ENCODE measurements around the gene ABLIM3.
"Not testable (repeated sequence)": the region's sequence is repeated elsewhere in the genome, so short reads cannot be mapped to it uniquely, and the experiment has no call there.

ABLIM3 gene

GRCh38 chr5:149160291-149160787 lies 19.0 kb downstream of the ABLIM3 start:
- DNase-seq = no peak

DNA sequence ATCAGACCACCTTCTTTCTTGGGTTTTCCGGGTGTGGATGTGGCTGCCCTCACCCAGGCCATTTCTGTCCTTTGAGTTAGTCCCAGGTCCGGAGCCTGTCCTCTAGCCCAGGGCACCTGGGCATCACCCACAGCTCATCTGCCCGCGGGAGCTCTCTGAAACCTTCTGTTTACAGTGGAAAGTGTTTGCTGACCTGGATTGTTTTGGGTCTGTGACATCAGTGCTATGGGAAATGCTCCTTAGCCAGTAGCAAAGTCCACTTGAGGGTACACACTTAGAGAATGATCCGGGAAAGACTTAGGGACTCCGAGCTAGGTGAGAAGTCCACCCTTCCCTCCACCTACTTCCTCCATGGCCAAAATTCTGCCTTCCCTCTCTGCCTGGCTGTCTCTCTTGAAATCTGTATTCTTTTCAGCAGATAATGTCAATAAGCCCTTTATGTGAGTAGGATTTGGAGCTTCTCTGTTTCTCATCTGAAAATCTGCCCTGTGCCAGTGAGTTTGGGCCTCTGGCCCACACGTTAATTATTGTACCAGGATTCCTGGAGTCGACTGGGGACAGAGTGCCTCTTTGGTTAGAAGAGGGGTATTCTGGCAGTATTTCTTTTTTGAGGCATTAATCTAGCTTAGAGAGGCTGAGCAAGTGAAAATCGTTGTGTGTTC lies 19.9 kb downstream of the ABLIM3 start:
- DNase-seq = peak; percentile 18

GRCh38 chr5:149161850-149162249 lies 20.6 kb downstream of the ABLIM3 start:
- DNase-seq = no peak

DNA sequence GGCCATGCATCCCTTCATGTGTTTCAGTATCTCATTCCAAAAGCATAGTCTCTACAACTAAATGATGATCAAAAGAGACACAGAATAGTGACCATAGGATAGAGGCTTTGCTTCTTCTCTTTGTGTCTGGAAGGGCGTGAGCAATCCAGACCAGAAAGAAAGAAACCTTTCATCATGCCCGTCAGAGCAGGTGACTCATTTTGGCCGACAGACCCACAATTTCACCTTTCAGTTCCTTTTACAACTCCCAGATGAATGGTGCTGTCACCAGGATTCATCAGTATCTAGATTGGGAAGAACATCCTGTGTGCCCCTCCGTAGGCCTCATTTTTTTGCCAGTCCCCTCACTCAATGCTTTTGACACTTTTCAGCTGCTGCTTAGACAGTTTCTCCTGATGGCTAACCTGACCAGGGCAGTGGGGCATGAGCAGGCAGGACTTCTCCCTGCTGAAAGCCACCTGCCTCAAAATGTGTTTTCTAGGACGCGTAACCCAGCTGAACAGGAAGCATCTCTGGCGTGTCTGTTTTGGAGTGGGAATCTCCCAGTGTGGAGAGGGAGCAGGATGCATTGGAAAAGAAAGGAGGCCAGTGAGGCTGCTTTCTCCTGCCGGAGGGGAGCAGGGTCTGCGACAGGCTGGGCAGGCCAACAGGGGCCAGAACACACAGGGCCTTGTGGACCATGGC lies 21.2 kb downstream of the ABLIM3 start:
- DNase-seq = no peak

GRCh38 chr5:149164731-149165130 lies 23.4 kb downstream of the ABLIM3 start:
- no peak for DNase-seq

DNA sequence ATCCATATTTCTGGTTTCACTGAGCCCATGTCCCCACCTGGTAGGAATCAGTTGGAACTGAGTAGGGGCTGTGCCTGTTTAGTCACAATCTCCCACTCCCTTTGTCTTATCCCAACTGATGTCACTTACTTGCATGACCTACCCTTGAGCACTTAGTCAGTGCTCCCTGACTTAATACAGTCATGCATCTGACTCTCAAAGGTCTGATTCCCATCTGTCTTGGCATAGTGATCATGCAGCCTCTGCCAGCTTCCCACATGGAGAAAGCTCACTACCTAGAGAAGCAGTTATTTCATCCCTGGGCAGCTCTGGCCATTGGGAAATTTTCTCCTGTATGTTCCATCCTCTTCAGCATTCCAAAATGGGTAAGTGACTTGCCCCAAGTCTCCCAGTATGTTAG lies 24.8 kb downstream of the ABLIM3 start:
- DNase-seq = peak; percentile 79

- no peak for DNase-seq
These were observed 25.4 kb downstream of the ABLIM3 start for GRCh38 chr5:149166591-149167100.

- DNase-seq = no peak
These were observed 27.1 kb downstream of the ABLIM3 start for GRCh38 chr5:149168276-149168906.

GRCh38 chr5:149170299-149170698 lies 29.0 kb downstream of the ABLIM3 start:
- DNase-seq = peak; percentile 95

GRCh38 chr5:149172261-149172660 lies 31.0 kb downstream of the ABLIM3 start:
- no peak for DNase-seq

DNA sequence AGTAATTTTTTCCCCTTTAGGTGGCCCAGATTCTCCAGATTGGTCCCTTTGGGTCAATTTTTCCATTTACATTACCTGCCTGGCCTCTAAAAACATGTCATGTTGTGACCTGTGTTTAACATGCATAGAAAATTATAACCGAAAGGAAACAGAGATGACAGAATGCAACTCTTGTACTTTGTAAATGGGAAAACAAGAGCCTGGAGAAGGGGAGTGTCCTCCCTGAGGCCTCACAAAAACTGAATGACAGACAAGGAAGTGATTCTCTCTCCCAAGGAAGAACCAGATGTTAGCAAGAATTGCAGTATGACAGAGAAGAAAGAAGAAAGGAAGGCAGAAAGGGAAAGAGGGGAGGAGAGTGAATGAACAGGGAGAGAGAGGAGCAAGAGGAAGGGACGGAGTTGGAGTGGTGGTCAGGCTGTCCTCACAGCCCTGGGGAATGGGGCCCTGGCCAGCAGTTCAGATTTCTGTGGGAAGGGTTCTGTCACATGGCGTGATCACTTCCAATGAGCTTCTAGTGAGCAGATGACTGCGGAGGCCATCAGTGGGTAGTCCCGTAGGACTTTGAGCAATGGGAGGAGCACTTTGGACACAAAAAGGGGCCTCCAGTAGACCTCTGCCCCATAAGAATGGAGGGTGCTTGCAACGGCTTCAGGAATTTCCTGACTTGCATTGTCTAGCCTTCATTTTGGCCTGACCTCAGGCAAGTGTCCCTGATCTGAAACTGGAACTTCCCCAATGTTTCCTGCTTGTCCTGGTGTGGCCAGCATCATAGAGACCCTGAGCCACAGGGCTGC lies 31.6 kb downstream of the ABLIM3 start:
- DNase-seq = no peak

DNA sequence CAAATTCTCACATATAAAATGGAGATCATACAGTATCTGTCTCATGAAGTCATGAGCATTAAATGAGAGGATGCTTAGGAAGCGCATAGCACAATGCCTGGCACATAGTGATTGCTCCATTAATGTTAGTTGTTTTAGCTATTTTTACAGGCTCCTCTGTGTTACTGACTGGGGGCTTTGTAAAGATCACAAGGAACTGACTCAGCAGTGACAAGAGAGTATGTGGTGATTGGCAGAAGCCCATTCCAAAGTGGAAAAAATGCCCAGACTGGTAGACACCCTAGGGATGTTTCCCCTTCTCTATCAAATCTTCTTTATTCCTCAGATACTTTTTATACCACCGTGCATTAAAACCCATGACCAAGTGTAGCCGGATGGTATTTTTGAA lies 33.5 kb downstream of the ABLIM3 start:
- no peak for DNase-seq

DNA sequence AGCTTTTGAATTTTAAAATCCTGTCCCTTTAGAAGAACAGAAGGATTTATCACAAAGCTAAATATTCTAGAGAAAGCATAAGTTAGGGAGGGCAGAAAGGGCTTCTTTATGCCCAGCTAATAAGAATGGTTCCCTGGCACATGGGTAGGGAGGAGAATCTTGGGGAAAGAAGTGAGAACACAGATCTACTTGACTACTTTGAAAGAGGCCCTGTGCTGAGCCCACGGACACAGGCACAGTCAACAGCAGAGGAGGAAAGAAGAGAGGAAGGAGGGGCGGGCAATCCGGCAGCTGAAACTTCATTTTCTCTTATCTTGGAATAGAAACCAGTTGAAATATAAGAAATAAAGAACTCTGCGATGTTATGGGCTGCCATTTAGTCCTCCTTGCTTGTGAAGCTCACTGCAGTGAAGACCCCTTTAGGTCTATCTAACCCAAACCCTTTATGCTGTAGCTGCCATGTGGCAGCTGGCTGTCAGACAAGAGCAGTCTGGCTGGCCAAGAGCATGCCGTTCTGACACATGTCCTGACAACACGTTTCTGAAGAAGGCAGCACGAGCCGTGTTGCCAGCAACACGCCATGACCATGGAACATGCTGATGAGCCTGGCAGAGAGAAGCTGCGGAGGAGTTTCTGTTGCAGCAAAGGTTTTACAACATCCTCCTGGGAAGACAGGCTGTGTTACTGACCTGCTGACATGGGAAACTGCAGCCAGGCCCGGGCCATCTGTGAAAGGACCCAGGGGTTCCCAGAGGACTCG lies 34.2 kb downstream of the ABLIM3 start:
- DNase-seq = peak; percentile 30

DNA sequence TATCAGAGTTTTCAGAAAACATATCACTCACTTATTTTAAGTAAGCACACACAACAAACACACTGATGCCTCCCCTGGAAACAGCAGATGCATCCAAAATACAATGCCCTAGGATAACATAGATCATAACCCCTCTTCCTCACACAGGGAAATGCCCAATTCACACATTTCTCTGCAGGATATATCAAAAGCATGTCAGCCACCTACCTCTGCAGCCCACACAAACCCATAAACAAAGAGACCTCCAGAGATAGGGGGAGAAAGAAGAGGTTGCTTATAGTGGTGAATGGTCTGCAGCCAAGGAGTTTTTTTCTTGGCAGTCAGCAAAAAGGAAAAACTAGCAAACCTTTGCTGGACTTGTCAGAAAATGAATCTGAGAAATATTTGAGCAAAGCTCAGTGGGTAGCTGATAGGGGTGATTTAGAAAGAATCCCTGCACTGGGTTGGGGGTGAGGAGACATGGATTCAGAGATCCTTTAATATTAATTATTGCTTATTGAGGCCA lies 36.1 kb downstream of the ABLIM3 start:
- DNase-seq = no peak

DNA sequence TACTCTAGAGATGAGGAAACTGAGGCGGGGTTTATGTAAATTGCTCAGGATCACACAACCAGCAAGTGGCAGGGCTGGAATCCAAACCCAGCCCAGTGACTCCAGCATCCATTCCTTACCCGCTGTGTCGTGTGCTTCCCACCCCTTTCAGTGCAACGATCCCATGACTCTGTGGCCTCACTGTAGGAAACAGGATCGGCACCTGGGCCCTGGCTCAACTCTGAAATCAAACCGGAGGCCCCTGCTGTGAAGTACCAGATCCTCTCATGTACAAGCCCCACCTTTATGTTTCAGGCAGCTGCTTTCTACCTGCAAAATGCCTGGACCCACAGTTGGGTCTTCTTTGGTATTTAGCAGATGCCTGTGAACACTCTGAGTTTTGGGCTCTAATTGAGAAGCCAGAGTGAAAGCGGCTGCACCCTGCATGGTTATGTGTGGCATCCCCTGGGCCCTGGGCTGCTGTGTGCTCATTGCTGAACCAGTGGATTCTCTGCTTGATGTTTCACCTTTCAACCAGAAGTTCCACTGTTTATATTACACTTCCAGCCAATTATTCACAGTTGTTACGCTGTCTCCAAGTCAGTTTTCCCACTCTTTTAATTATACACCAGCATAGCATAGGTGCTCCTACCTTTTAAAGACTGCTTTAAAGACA lies 36.7 kb downstream of the ABLIM3 start:
- DNase-seq = no peak

DNA sequence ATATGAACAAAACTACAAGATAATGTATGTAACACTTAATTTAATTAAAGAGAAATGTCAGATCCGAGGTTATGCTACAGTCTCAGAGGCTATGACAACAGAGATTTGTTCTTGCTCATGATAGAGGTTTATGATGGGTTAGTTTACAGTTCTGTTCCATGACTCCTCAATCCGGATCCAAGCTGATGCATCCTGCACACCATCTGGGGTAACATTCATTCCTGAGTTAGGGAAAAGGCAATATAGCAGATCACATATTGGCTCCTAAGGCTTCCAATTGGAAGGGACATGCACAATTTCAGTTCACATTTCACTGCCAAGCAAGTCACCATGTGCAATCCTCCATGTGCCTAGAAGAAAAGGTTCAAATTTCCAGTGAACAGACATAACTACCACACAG lies 40.4 kb downstream of the ABLIM3 start:
- DNase-seq = no peak

DNA sequence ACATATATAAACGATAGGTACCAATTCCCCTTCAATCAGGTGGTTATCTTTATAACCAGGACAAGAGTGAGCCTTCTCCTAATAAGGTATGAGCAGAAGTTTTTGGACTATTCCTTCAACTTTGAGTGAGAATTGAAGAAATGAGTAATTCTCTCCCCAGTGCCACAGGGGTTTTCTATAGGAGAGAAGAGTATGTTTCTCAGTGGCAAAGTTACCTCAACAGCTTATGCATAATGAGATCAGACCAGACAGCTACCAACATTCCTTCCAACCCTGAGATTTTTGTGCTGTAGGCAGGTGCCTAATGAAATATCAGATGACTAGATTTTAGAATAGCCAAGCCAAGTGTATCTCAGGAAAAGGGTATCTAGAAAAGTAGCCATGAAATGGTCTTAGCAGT lies 40.9 kb downstream of the ABLIM3 start:
- no peak for DNase-seq

- DNase-seq = no peak
These were observed 43.8 kb downstream of the ABLIM3 start for GRCh38 chr5:149185067-149185466.

DNA sequence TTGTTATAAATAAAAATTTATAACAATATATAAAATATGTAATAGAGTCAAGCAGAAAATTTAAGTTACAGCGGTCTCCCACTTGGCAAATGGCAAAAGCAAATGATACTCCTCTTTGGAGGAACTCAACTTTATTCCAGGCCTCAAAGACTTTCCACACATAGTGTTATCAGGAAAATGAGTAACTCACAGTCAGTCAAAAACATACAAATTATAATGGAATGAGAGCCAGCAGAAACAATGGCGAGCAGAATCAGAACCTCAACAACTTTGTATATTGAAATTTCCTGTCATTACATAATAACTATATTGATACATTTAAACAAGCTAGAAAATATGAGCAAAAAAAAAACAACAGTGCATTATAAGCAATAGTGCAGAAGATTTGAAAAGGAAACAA lies 45.2 kb downstream of the ABLIM3 start:
- DNase-seq = no peak

GRCh38 chr5:149187617-149188016 lies 46.3 kb downstream of the ABLIM3 start:
- not testable (repeated sequence) for DNase-seq

DNA sequence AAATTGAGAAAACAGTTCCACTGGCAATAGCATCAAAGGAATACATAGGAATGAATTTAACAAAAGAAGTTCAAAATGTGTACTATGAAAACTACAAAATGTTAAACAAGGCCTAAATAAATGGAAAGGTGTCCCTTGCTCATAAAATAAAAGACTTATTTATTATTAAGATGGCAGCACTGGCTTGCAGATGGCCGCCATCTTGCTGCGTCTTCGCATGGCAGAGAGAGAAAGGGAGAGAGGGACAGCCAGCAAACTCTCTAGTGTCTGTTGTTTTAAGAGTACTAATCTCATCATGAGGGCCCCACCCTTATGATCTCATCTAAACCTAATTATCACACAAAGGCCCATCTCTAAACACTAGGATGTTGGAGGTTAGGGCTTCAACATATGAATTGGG lies 47.1 kb downstream of the ABLIM3 start:
- DNase-seq = no peak
